Loucy (cell line): Measurements from ENCODE around the gene C1orf56.

Source experiments
- H2AFZ ChIP-seq: fragments of 200-600 bp; sonication (generic); 2 replicates; pipeline ENCODE4 v1.6.0; 2016; ENCODE audit warnings: antibody characterized with exemption, mild to moderate bottlenecking, low read length, moderate library complexity
- H3F3A ChIP-seq: fragments of 200-600 bp; 2 replicates; pipeline ENCODE4 v1.6.0; 2016; ENCODE audit warnings: antibody characterized with exemption, low read depth, mild to moderate bottlenecking
- H3K27me3 ChIP-seq: fragments of 200-600 bp; sonication (generic); 2 replicates; pipeline ENCODE4 v1.6.1; 2014; ENCODE audit warnings: low read length, mild to moderate bottlenecking; ENCODE audit not compliant: insufficient read depth, poor library complexity, severe bottlenecking
- H3K36me3 ChIP-seq: fragments of 200-600 bp; sonication (generic); 2 replicates; pipeline ENCODE4 v1.6.1; 2016; ENCODE audit warnings: low read length; ENCODE audit not compliant: insufficient read depth
- H3K4me1 ChIP-seq: fragments of 200-600 bp; sonication (generic); 2 replicates; pipeline ENCODE4 v1.5.1; 2014; ENCODE audit warnings: low read length, mild to moderate bottlenecking; ENCODE audit not compliant: insufficient read depth, poor library complexity, severe bottlenecking
- H3K4me2 ChIP-seq: fragments of 200-600 bp; sonication (generic); 2 replicates; pipeline ENCODE4 v1.6.0; 2014; ENCODE audit warnings: antibody characterized with exemption, low read length, low read depth, mild to moderate bottlenecking; ENCODE audit not compliant: poor library complexity, severe bottlenecking
- H3K4me3 ChIP-seq: fragments of 200-600 bp; sonication (generic); 2 replicates; pipeline ENCODE4 v1.5.1; 2014; ENCODE audit warnings: low read length, mild to moderate bottlenecking, mixed read lengths; ENCODE audit not compliant: poor library complexity, severe bottlenecking
- H3K79me2 ChIP-seq: fragments of 200-600 bp; sonication (generic); 2 replicates; pipeline ENCODE4 v1.6.1; 2014; ENCODE audit warnings: low read length; ENCODE audit not compliant: insufficient read depth
- H3K9ac ChIP-seq: fragments of 200-600 bp; sonication (generic); 2 replicates; pipeline ENCODE4 v1.6.0; 2014; ENCODE audit warnings: mild to moderate bottlenecking, low read depth, low read length, moderate library complexity; ENCODE audit not compliant: poor library complexity, severe bottlenecking
- H3K9me2 ChIP-seq: fragments of 200-600 bp; sonication (generic); replicated peaks from 2 replicates; pipeline ENCODE4 v1.6.1; 2016; ENCODE audit warnings: low read depth, low read length, mixed read lengths
- H3K9me3 ChIP-seq: fragments of 200-600 bp; sonication (generic); 2 replicates; pipeline ENCODE4 v1.6.1; 2014; ENCODE audit warnings: mild to moderate bottlenecking, antibody characterized with exemption, low read length, low read depth; ENCODE audit not compliant: insufficient read depth
- H4K20me1 ChIP-seq: fragments of 200-600 bp; sonication (generic); 2 replicates; pipeline ENCODE4 v1.6.0; 2014; ENCODE audit warnings: antibody characterized with exemption, low read length, mild to moderate bottlenecking; ENCODE audit not compliant: insufficient read depth, poor library complexity, severe bottlenecking
- EZH2phosphoT487 ChIP-seq: fragments of 200-600 bp; IDR thresholded peaks from 2 replicates; pipeline ENCODE4 v1.6.1; 2018; ENCODE audit warnings: antibody characterized with exemption, mild to moderate bottlenecking, moderate library complexity, borderline replicate concordance
- TF ChIP-seq, protein P1 (sequence below): fragments of 200-600 bp; sonication (generic); conservative IDR thresholded peaks from 2 replicates; pipeline ENCODE4 v1.5.1; 2014; ENCODE audit warnings: mild to moderate bottlenecking, antibody characterized with exemption, low read length

C1orf56 gene

DNA sequence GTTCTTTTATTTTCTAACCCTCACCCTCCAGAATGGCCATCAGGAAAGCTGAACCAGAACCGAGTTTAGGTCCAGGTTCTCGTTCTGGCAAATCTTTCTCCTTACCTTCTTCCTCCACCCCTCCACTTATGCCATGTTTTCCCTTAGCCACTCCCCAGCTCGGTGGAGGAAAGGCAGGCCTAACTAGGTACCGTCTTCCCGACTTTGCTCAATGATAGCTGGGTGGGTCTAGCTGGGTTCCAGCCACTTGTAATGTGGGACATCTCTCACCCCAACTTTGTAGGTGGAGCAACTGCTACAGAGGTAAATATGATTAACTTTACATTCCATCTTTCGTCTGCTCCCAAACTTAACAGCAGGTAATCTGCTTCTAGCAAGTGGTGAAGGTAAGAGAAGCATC lies 10.5 kb upstream of the C1orf56 start:
- Histone ChIP-seq H3K4me2 (no peak overlapping the region), H4K20me1 (no peaks in the 10 kb centered on the region), H3K9me2 (no peaks in the 10 kb centered on the region)

DNA sequence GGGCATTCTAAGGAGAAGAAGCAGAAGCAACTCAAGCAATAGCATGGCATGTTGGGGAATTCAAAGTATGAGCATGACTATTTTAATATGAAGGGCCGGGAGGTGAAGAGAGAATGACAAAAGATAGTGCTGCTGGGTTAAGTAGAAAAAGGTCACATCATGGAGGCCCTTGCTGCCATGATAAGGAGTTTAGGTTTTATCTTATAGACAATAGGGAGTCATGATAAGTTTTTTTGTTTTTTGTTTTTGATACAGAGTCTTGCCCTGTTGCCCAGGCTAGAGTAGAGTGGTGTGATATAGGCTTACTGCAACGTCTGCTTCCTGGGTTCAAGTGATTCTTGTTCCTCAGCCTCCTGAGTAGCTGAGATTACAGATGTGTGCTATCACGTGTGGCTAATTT lies 8.0 kb upstream of the C1orf56 start:
- Histone ChIP-seq H3F3A (no peaks in the 10 kb centered on the region), H3K27me3 (no peaks in the 10 kb centered on the region), H3K36me3 (peaks cover 9% of the 10 kb centered on the region; the same call in 1 of the 2 replicates), H3K79me2 (no peaks in the 10 kb centered on the region), H3K9ac (no peak overlapping the region), H2AFZ (no peak overlapping the region), H3K9me3 (no peaks in the 10 kb centered on the region), H3K4me3 (no peak overlapping the region), H3K4me1 (no peaks in the 10 kb centered on the region), H3K9me2 (no peaks in the 10 kb centered on the region), H3K4me2 (no peak overlapping the region), H4K20me1 (no peaks in the 10 kb centered on the region)
- TF ChIP-seq, protein P1, sequence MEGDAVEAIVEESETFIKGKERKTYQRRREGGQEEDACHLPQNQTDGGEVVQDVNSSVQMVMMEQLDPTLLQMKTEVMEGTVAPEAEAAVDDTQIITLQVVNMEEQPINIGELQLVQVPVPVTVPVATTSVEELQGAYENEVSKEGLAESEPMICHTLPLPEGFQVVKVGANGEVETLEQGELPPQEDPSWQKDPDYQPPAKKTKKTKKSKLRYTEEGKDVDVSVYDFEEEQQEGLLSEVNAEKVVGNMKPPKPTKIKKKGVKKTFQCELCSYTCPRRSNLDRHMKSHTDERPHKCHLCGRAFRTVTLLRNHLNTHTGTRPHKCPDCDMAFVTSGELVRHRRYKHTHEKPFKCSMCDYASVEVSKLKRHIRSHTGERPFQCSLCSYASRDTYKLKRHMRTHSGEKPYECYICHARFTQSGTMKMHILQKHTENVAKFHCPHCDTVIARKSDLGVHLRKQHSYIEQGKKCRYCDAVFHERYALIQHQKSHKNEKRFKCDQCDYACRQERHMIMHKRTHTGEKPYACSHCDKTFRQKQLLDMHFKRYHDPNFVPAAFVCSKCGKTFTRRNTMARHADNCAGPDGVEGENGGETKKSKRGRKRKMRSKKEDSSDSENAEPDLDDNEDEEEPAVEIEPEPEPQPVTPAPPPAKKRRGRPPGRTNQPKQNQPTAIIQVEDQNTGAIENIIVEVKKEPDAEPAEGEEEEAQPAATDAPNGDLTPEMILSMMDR: no peak
- TF ChIP-seq EZH2phosphoT487: no peak

More for the DNA sequence above, 10.5 kb upstream of the C1orf56 start:
- H2AFZ ChIP-seq: no peak overlapping the region
- no peak overlapping the region for H3K4me3 ChIP-seq
- H3K4me1 ChIP-seq: no peaks in the 10 kb centered on the region
- H3K27me3 ChIP-seq: no peaks in the 10 kb centered on the region
- no peaks in the 10 kb centered on the region for H3F3A ChIP-seq
- H3K9ac ChIP-seq: no peak overlapping the region
- TF ChIP-seq, protein P1: no peak
- TF ChIP-seq EZH2phosphoT487: no peak
- peaks cover 19% of the 10 kb centered on the region; the same call in 1 of the 2 replicates for H3K36me3 ChIP-seq
- no peaks in the 10 kb centered on the region for H3K9me3 ChIP-seq
- no peaks in the 10 kb centered on the region for H3K79me2 ChIP-seq

DNA sequence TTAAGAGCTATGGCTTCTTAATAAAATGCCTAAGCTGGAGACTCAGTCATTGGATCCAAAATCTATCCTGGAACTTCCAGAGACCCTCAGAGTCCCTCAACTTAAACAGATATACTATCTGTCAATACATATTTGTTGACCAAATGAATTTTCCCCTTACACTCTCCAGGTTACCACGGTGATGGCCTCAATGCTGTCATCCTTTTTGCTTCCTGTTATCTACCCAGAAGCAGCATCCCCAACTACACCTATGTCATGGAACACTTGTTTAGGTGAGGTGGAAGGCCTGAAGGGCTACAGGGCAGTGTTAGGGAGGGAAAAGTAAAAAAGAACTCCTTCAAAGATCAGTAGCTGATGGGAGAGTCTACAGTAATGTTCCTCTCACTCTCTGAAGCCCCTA lies 4.4 kb upstream of the C1orf56 start:
- H3K27me3 ChIP-seq: no peaks in the 10 kb centered on the region
- no peaks in the 10 kb centered on the region for H3F3A ChIP-seq
- peaks cover 5% of the 10 kb centered on the region for H3K4me1 ChIP-seq
- H3K4me3 ChIP-seq: no peak overlapping the region
- no peak overlapping the region for H3K4me2 ChIP-seq
- H3K79me2 ChIP-seq: no peaks in the 10 kb centered on the region
- no peaks in the 10 kb centered on the region for H3K36me3 ChIP-seq
- no peak for TF ChIP-seq EZH2phosphoT487
- TF ChIP-seq, protein P1: no peak
- no peak overlapping the region for H2AFZ ChIP-seq
- H3K9me2 ChIP-seq: no peaks in the 10 kb centered on the region
- no peak overlapping the region for H3K9ac ChIP-seq
- no peaks in the 10 kb centered on the region for H3K9me3 ChIP-seq
- H4K20me1 ChIP-seq: no peaks in the 10 kb centered on the region
